K562 (cell line): ENCODE results near the gene LPAR5. TPM values are rescaled to one million over a fixed set of nuclear protein-coding genes. Genes with fewer than 3 reads are reported as not detected.

Experiments used
- ATAC-seq: fragments of 200-7000 bp; cut with Tn5 transposase; 3 replicates; pipeline ENCODE4 v1.9.1; 2020; ENCODE audit warnings: moderate library complexity
- BruUV-seq: library from RNA; stranded (reverse); fragments of 400-500 nt; replicated peaks from 2 replicates; lab custom pipeline; 2021; lab: Mats Ljungman, UMichigan
- CTCF ChIA-PET: fragments of 300-600 bp; formaldehyde crosslinking; extraction: SDS; loops from one replicate; lab custom pipeline; 2021; ENCODE audit warnings: low intra/inter-chr PET ratio; lab: Yijun Ruan, JAX
- POLR2A ChIA-PET: fragments of 300-600, 350-650 bp; sonication (Branson Sonifier 250); formaldehyde crosslinking; extraction: SDS; loops from one replicate; lab custom pipeline; 2021; ENCODE audit warnings: antibody characterized with exemption, inconsistent platforms; lab: Yijun Ruan, JAX
- DNase-seq, 4 experiments: peaks; one replicate each; pipeline versions ENCODE4 v3.0.0 to v3.0.0-alpha.2; 2011 to 2018; ENCODE audit warnings: low spot score in 3 of 4, mixed read lengths in 3 of 4; ENCODE audit errors: extremely low read depth in 1 of 4
- FAIRE-seq: peaks from 2 replicates; lab custom pipeline; 2011; peaks lifted over from hg19 to GRCh38; lab: Jason Lieb, UNC
- H2AFZ ChIP-seq: 2 replicates; pipeline ENCODE4 v1.6.0; 2011; ENCODE audit warnings: low read depth, low read length, control low read depth, inconsistent platforms
- H3K27ac ChIP-seq: fragments of 200-600 bp; 3 replicates; pipeline ENCODE4 v1.8.0; 2011; ENCODE audit warnings: low read depth, mild to moderate bottlenecking, control low read depth, inconsistent platforms, low read length, moderate library complexity, mixed read lengths; ENCODE audit errors: extremely low read depth
- H3K27me3 ChIP-seq, 2 experiments: fragments of 300-600 bp in 1 of 2; 2 replicates in 1 of 2; 3 replicates in 1 of 2; pipeline versions ENCODE4 v1.6.0 to v1.8.0; 2011; ENCODE audit warnings: inconsistent platforms in 2 of 2, low read length in 2 of 2, mild to moderate bottlenecking in 1 of 2, mixed read lengths in 1 of 2, moderate library complexity in 1 of 2; ENCODE audit not compliant: control insufficient read depth in 2 of 2, insufficient read depth in 2 of 2
- H3K36me3 ChIP-seq: fragments of 300-600 bp; 3 replicates; pipeline ENCODE4 v1.8.0; 2011; ENCODE audit warnings: mild to moderate bottlenecking, low read length, inconsistent platforms; ENCODE audit not compliant: control insufficient read depth, insufficient read depth
- H3K4me1 ChIP-seq, 2 experiments: fragments of 200-600 bp in 1 of 2; replicated peaks in 1 of 2; 2 replicates in 1 of 2; 3 replicates in 1 of 2; pipeline versions ENCODE4 v1.5.1 to v1.8.0; 2011; ENCODE audit warnings: inconsistent platforms in 2 of 2, low read length in 2 of 2, mild to moderate bottlenecking in 1 of 2, mixed read lengths in 1 of 2, moderate library complexity in 1 of 2; ENCODE audit not compliant: control insufficient read depth in 2 of 2, insufficient read depth in 2 of 2
- H3K4me2 ChIP-seq: 2 replicates; pipeline ENCODE4 v1.6.1; 2011; ENCODE audit warnings: low read length, control low read depth, inconsistent platforms, mixed read lengths; ENCODE audit not compliant: insufficient read depth
- H3K4me3 ChIP-seq: fragments of 200-600 bp; sonication (generic), shearing (Covaris generic); 2 replicates; pipeline ENCODE4 v1.5.1; 2016; ENCODE audit warnings: control low read depth, inconsistent platforms
- H3K79me2 ChIP-seq: fragments of 200-600 bp; 3 replicates; pipeline ENCODE4 v1.8.0; 2011; ENCODE audit warnings: low read length, inconsistent platforms; ENCODE audit not compliant: control insufficient read depth, insufficient read depth
- H3K9ac ChIP-seq, 2 experiments: 2 replicates each; pipeline versions ENCODE4 v1.6.0 to v1.6.1; 2011; ENCODE audit warnings: low read depth in 2 of 2, low read length in 2 of 2, control low read depth in 1 of 2, inconsistent platforms in 1 of 2, mild to moderate bottlenecking in 1 of 2, mixed read lengths in 1 of 2; ENCODE audit not compliant: insufficient read depth in 1 of 2
- H3K9me1 ChIP-seq: one replicate; pipeline ENCODE4 v1.6.0; 2011; ENCODE audit warnings: inconsistent platforms, mild to moderate bottlenecking, low read length, moderate library complexity; ENCODE audit not compliant: control insufficient read depth, insufficient read depth
- H3K9me3 ChIP-seq: replicated peaks from 2 replicates; pipeline ENCODE4 v1.5.1; 2011; ENCODE audit warnings: low read depth, low read length, inconsistent platforms; ENCODE audit not compliant: control insufficient read depth, insufficient read depth
- H4K20me1 ChIP-seq: replicated peaks from 2 replicates; pipeline ENCODE4 v1.6.1; 2011; ENCODE audit warnings: low read length, inconsistent platforms, mixed read lengths; ENCODE audit not compliant: control insufficient read depth, insufficient read depth
- COPS2 ChIP-seq: fragments of 450-650 bp; conservative IDR thresholded peaks from 2 replicates; pipeline ENCODE4 v1.6.1; 2016; ENCODE audit warnings: mild to moderate bottlenecking, moderate library complexity
- ELK1 ChIP-seq: sonication (generic); formaldehyde crosslinking; IDR thresholded peaks from 2 replicates; pipeline ENCODE4 v1.8.1; 2022; ENCODE audit warnings: missing genetic modification reagents
- ELK3 ChIP-seq: fragments of 450-650 bp; formaldehyde crosslinking; IDR thresholded peaks from 2 replicates; pipeline ENCODE4 v1.4.0; 2020; ENCODE audit warnings: mild to moderate bottlenecking
- EP300 ChIP-seq: IDR thresholded peaks from 2 replicates; pipeline ENCODE4 v1.6.1; 2012; ENCODE audit warnings: low read length, improper control_type of control experiment
- ETV5 ChIP-seq: sonication (generic); formaldehyde crosslinking; IDR thresholded peaks from 2 replicates; pipeline ENCODE4 v1.4.0; 2020; ENCODE audit warnings: low read depth, mild to moderate bottlenecking, missing genetic modification reagents
- FOXJ2 ChIP-seq: fragments of 200-800 bp; sonication (Bioruptor generic); IDR thresholded peaks from 2 replicates; pipeline ENCODE4 v1.6.1; 2016; ENCODE audit warnings: missing genetic modification characterization, missing compliant biosample characterization
- GTF3C2 ChIP-seq: IDR thresholded peaks from 3 replicates; pipeline ENCODE4 v1.6.1; 2011; ENCODE audit warnings: borderline replicate concordance, mild to moderate bottlenecking, moderate library complexity; ENCODE audit not compliant: insufficient read length; ENCODE audit errors: extremely low read depth
- HDAC3 ChIP-seq: fragments of 450-650 bp; IDR thresholded peaks from 2 replicates; pipeline ENCODE4 v1.6.1; 2018; ENCODE audit warnings: borderline replicate concordance, mild to moderate bottlenecking, moderate library complexity; ENCODE audit not compliant: partially characterized antibody
- KLF16 ChIP-seq: IDR thresholded peaks from 2 replicates; pipeline ENCODE4 v1.6.1; 2016; ENCODE audit warnings: antibody characterized with exemption
- MYBL2 ChIP-seq, 2 experiments: fragments of 450-650 bp in 1 of 2; sonication (generic) in 1 of 2; formaldehyde crosslinking in 1 of 2; IDR thresholded peaks; 2 replicates each; pipeline versions ENCODE4 v1.6.1 to v1.8.1; 2017 to 2022; ENCODE audit warnings: borderline replicate concordance in 1 of 2, inconsistent platforms in 1 of 2, low read depth in 1 of 2, mild to moderate bottlenecking in 1 of 2, missing genetic modification reagents in 1 of 2, moderate library complexity in 1 of 2
- RHOXF2B ChIP-seq: fragments of 250-450 bp; sonication (Bioruptor Pico); conservative IDR thresholded peaks from 2 replicates; pipeline ENCODE4 v1.5.1; 2021
- SMARCA4 ChIP-seq: fragments of 450-650 bp; IDR thresholded peaks from 2 replicates; pipeline ENCODE4 v1.6.1; 2016
- ZNF639 ChIP-seq, 2 experiments: fragments of 200-800 bp in 1 of 2; sonication (Bioruptor generic) in 1 of 2; sonication (generic) in 1 of 2; formaldehyde crosslinking in 1 of 2; IDR thresholded peaks in 1 of 2; conservative IDR thresholded peaks in 1 of 2; 2 replicates each; pipeline versions ENCODE4 v1.5.0 to v1.6.1; 2016 to 2020; ENCODE audit warnings: missing compliant biosample characterization in 1 of 2, missing genetic modification characterization in 1 of 2, missing genetic modification reagents in 1 of 2
- WGBS: fragments of 100-300 bp; shearing (Covaris generic); methylation state at CpG from one replicate; pipeline ENCODE4 v1.1.6; 2016; ENCODE audit warnings: low coverage, mixed read lengths; ENCODE audit not compliant: insufficient coverage; ENCODE audit errors: missing lambda C conversion rate; 5-methylcytosine and 5-hydroxymethylcytosine counted together
- in situ Hi-C: fragments of 300-500 bp; cut with MboI; formaldehyde crosslinking; loops from 4 replicates; pipeline ENCODE4 v1.15.0; 2018; ENCODE audit warnings: inconsistent platforms, mixed read lengths
- intact Hi-C: fragments of 100-400 bp; cut with micrococcal nuclease; formaldehyde crosslinking; loops from 2 replicates; pipeline ENCODE4 v1.14.2; 2022
- polyA plus RNA-seq, 8 experiments: library from polyadenylated mRNA; depleted of rRNA in 4 of 8; stranded (reverse) in 5 of 8; unstranded in 3 of 8; fragments of >200 nt; fragmentation: Nextera tagmentation in 2 of 8; fragmentation: Illumina TruSeq in 1 of 8; extraction: Ambion mirVana in 2 of 8; extraction: Trizol in 1 of 8; gene quantifications; 2 replicates each; pipeline versions ENCODE4 v1.2.1 to v1.2.3, GENCODE V29; 2011 to 2014; ENCODE audit warnings: inconsistent platforms in 1 of 8, missing spikeins in 1 of 8
- total RNA-seq, 7 experiments: library from RNA; depleted of rRNA in 6 of 7; stranded (reverse); fragments of >200 nt in 6 of 7; fragmentation: Illumina TruSeq in 2 of 7; extraction: Trizol in 2 of 7; gene quantifications; 2 replicates each; pipeline versions ENCODE4 v1.2.1 to v1.2.3, GENCODE V29; 2011 to 2021; ENCODE audit warnings: low replicate concordance in 1 of 7

Gene LPAR5
- total and polyA plus RNA-seq, 9 of the 15 experiments (the other 6 are each of a cell fraction or from before 2014, with no cell fraction given), result 1.3 to 11.7 (median 3.6) TPM

GRCh38 chr12:6574576-6575295 lies 61.0 kb downstream of the LPAR5 start:
- CTCF ChIA-PET, result no interaction called here
- in situ Hi-C loops, result no loop called here
- no peaks in the 10 kb centered on the region for H3K79me2 ChIP-seq
- no peaks in the 10 kb centered on the region for H3K9me3 ChIP-seq
- H3K9ac ChIP-seq, result no peak overlapping the region
- POLR2A ChIA-PET, result interaction anchor here (0.8 kb wide), 1 partner anchor 10 kb away, joined by 3 read pairs; no protein-coding TSS in a partner anchor
- no peak overlapping the region for H2AFZ ChIP-seq
- no TSS peak for BruUV-seq
- ATAC-seq, result no peak
- no peaks in the 10 kb centered on the region for H3K4me1 ChIP-seq
- 78% methylated on average over 3 of the region's 4 CpGs for WGBS
- no peak for DNase-seq
- peaks cover 85% of the 10 kb centered on the region for H3K36me3 ChIP-seq
- H3K9me1 ChIP-seq, result no peaks in the 10 kb centered on the region
- H3K27me3 ChIP-seq, result no peaks in the 10 kb centered on the region
- intact Hi-C loops, result no loop called here
- no peak overlapping the region for H3K27ac ChIP-seq
- H3K4me2 ChIP-seq, result no peak overlapping the region
- H4K20me1 ChIP-seq, result no peaks in the 10 kb centered on the region; the same call in 1 of the 2 replicates
- no peak for FAIRE-seq
- no peak overlapping the region for H3K4me3 ChIP-seq
- TF ChIP-seq EP300 (no peak), HDAC3 (no peak), ZNF639 (CRISPR knock-in tag; conservative IDR thresholded peaks at IDR 0.05 in 1 of 2, IDR thresholded peaks at IDR 0.05 in 1 of 2) (no peak), GTF3C2 (no peak), ELK3 (CRISPR knock-in tag) (no peak), RHOXF2B (CRISPR knock-in tag) (no peak), MYBL2 (IDR thresholded peaks at IDR 0.05; ENCODE audit: low read depth) (no peak), MYBL2 (CRISPR knock-in tag; IDR thresholded peaks at IDR 0.05; ENCODE audit: borderline replicate concordance) (no peak), COPS2 (no peak), ELK1 (CRISPR knock-in tag) (no peak), ETV5 (no peak), KLF16 (no peak), FOXJ2 (tag) (no peak), SMARCA4 (no peak)
